GM19372 (cell line): ENCODE data around the gene GALNT17.

ENCODE experiments used
- ATAC-seq: cut with Tn5 transposase; IDR thresholded peaks from one replicate; pipeline ENCODE4 v1.9.1; 2021; ENCODE audit warnings: mild to moderate bottlenecking, low read depth, moderate library complexity; ENCODE audit not compliant: unreplicated experiment

GALNT17 gene

GRCh38 chr7:71372991-71373390 is 241.0 kb downstream of the GALNT17 start:
- no peak for ATAC-seq

- ATAC-seq = no peak
Observed at GRCh38 chr7:71377062-71377461, 245.1 kb downstream of the GALNT17 start.

- no peak for ATAC-seq
Observed at GRCh38 chr7:71377469-71377868, 245.5 kb downstream of the GALNT17 start.

- ATAC-seq = no peak
Observed at GRCh38 chr7:71384094-71384493, 252.2 kb downstream of the GALNT17 start.

GRCh38 chr7:71385330-71385729 is 253.4 kb downstream of the GALNT17 start:
- ATAC-seq = no peak

GRCh38 chr7:71386152-71386785 is 254.3 kb downstream of the GALNT17 start:
- ATAC-seq = no peak

- ATAC-seq = no peak
Observed at GRCh38 chr7:71388181-71388580, 256.2 kb downstream of the GALNT17 start.

GRCh38 chr7:71389976-71390375 is 258.0 kb downstream of the GALNT17 start:
- no peak for ATAC-seq

GRCh38 chr7:71393661-71394060 is 261.7 kb downstream of the GALNT17 start:
- ATAC-seq = no peak

- ATAC-seq = no peak
Observed at GRCh38 chr7:71402684-71403083, 270.7 kb downstream of the GALNT17 start.

GRCh38 chr7:71403202-71403946 is 271.4 kb downstream of the GALNT17 start:
- ATAC-seq = no peak

GRCh38 chr7:71404726-71405345 is 272.9 kb downstream of the GALNT17 start:
- ATAC-seq = no peak

GRCh38 chr7:71408271-71408670 is 276.3 kb downstream of the GALNT17 start:
- no peak for ATAC-seq

GRCh38 chr7:71409550-71410157 is 277.7 kb downstream of the GALNT17 start:
- ATAC-seq = no peak

- no peak for ATAC-seq
Observed at GRCh38 chr7:71411475-71411874, 279.5 kb downstream of the GALNT17 start.

- ATAC-seq = no peak
Observed at GRCh38 chr7:71414490-71414889, 282.5 kb downstream of the GALNT17 start.

GRCh38 chr7:71419546-71420337 is 287.8 kb downstream of the GALNT17 start:
- no peak for ATAC-seq

- ATAC-seq = no peak
Observed at GRCh38 chr7:71422104-71422503, 290.2 kb downstream of the GALNT17 start.

- no peak for ATAC-seq
Observed at GRCh38 chr7:71424166-71425035, 292.5 kb downstream of the GALNT17 start.

GRCh38 chr7:71429083-71429482 is 297.1 kb downstream of the GALNT17 start:
- ATAC-seq = no peak
